CD4-positive, alpha-beta T cell treated with Interleukin-10 for 1 hour (primary cell): ENCODE data around the gene FOXR1.

ENCODE experiments used
- DNase-seq: peaks from one replicate; pipeline ENCODE4 v3.0.0-alpha.2; 2020

FOXR1 gene

GRCh38 chr11:119028346-119029068 is 56.9 kb downstream of the FOXR1 start:
- no peak for DNase-seq

GRCh38 chr11:119029069-119029339 is 57.4 kb downstream of the FOXR1 start:
- DNase-seq: no peak

GRCh38 chr11:119029340-119030028 is 57.9 kb downstream of the FOXR1 start:
- DNase-seq: no peak

GRCh38 chr11:119030029-119030328 is 58.4 kb downstream of the FOXR1 start:
- no peak for DNase-seq

GRCh38 chr11:119030329-119031047 is 58.9 kb downstream of the FOXR1 start, which contains the start of gene SLC37A4:
TSS of gene SLC37A4 (minus strand) at chr11:119030877.
- DNase-seq: peak; percentile 100
